Measurements from ENCODE around the gene CELF6.
A peak's percentile ranks its signal among the peaks of the same experiment; 100 is the strongest.

CELF6 gene

GRCh38 chr15:72272213-72272996 is 47.6 kb downstream of the CELF6 start, which contains the start of gene PARP6:
TSS of gene PARP6 (minus strand) at chr15:72272554. CDS start at chr15:72267477, 5,077 bp downstream.
- Histone ChIP-seq H3K36me3 (ENCODE audit: insufficient read depth, low read length) (peaks cover 25% of the 10 kb centered on the region), H3K27me3 (ENCODE audit: insufficient read depth, low read length) (peaks cover 16% of the 10 kb centered on the region), H3K4me3 (ENCODE audit: low read length) (peak within 1 kb of the TSS; percentile 77), H3K27ac (ENCODE audit: low read depth, low read length) (peak within 1 kb of the TSS; percentile 77; the same call in 1 of the 2 replicates), H3K9ac (ENCODE audit: low read depth, low read length) (peak within 1 kb of the TSS; percentile 83), H3K9me3 (ENCODE audit: insufficient read depth, low read depth, low read length) (no peaks in the 10 kb centered on the region), H3K4me1 (ENCODE audit: insufficient read depth, low read length) (0 out of 2 replicates have a peak, but pooled peaks cover 11% of the 10 kb centered on the region)
- under 1% methylated on average over 82 of the region's 82 CpGs for WGBS

- Histone ChIP-seq H3K36me3 (ENCODE audit: insufficient read depth, low read length) (peaks cover 31% of the 10 kb centered on the region), H3K27me3 (ENCODE audit: insufficient read depth, low read length) (peaks cover 16% of the 10 kb centered on the region), H3K4me3 (ENCODE audit: low read length) (peak overlapping the region; percentile 77), H3K9me3 (ENCODE audit: insufficient read depth, low read depth, low read length) (no peaks in the 10 kb centered on the region), H3K27ac (ENCODE audit: low read depth, low read length) (peak overlapping the region; percentile 77; the same call in 1 of the 2 replicates), H3K9ac (ENCODE audit: low read depth, low read length) (peak overlapping the region; percentile 83), H3K4me1 (ENCODE audit: insufficient read depth, low read length) (0 out of 2 replicates have a peak, but pooled peaks cover 11% of the 10 kb centered on the region)
- WGBS, result 6% methylated on average over 13 of the region's 13 CpGs
Observed at GRCh38 chr15:72271895-72272212, 48.1 kb downstream of the CELF6 start.

GRCh38 chr15:72271221-72271620 is 48.7 kb downstream of the CELF6 start:
- H3K4me3 ChIP-seq (ENCODE audit: low read length), result peak overlapping the region; percentile 77
- peaks cover 13% of the 10 kb centered on the region; the same call in 1 of the 2 replicates for H3K27me3 ChIP-seq (ENCODE audit: insufficient read depth, low read length)
- no peak overlapping the region for H3K27ac ChIP-seq (ENCODE audit: low read depth, low read length)
- H3K9ac ChIP-seq (ENCODE audit: low read depth, low read length), result no peak overlapping the region; the same call in 1 of the 2 replicates
- 0 out of 2 replicates have a peak, but pooled peaks cover 11% of the 10 kb centered on the region for H3K4me1 ChIP-seq (ENCODE audit: insufficient read depth, low read length)
- WGBS, result 100% methylated on average over 3 of the region's 4 CpGs
- H3K36me3 ChIP-seq (ENCODE audit: insufficient read depth, low read length), result peaks cover 37% of the 10 kb centered on the region
- H3K9me3 ChIP-seq (ENCODE audit: insufficient read depth, low read depth, low read length), result no peaks in the 10 kb centered on the region

GRCh38 chr15:72269739-72270138 is 50.2 kb downstream of the CELF6 start:
- Histone ChIP-seq H3K27me3 (ENCODE audit: insufficient read depth, low read length) (peaks cover under 1% of the 10 kb centered on the region; the same call in 1 of the 2 replicates), H3K4me3 (ENCODE audit: low read length) (no peak overlapping the region), H3K4me1 (ENCODE audit: insufficient read depth, low read length) (0 out of 2 replicates have a peak, but pooled peaks cover 11% of the 10 kb centered on the region), H3K9me3 (ENCODE audit: insufficient read depth, low read depth, low read length) (no peaks in the 10 kb centered on the region), H3K36me3 (ENCODE audit: insufficient read depth, low read length) (peaks cover 52% of the 10 kb centered on the region), H3K27ac (ENCODE audit: low read depth, low read length) (no peak overlapping the region), H3K9ac (ENCODE audit: low read depth, low read length) (no peak overlapping the region)
- WGBS, result over 99% methylated on average over 4 of the region's 4 CpGs

- Histone ChIP-seq H3K36me3 (ENCODE audit: insufficient read depth, low read length) (peaks cover 91% of the 10 kb centered on the region), H3K9ac (ENCODE audit: low read depth, low read length) (no peak overlapping the region), H3K4me1 (ENCODE audit: insufficient read depth, low read length) (no peaks in the 10 kb centered on the region), H3K27me3 (ENCODE audit: insufficient read depth, low read length) (no peaks in the 10 kb centered on the region), H3K9me3 (ENCODE audit: insufficient read depth, low read depth, low read length) (no peaks in the 10 kb centered on the region), H3K27ac (ENCODE audit: low read depth, low read length) (no peak overlapping the region), H3K4me3 (ENCODE audit: low read length) (no peak overlapping the region)
- WGBS, result 93% methylated on average over 4 of the region's 5 CpGs
Observed at GRCh38 chr15:72265031-72265430, 54.9 kb downstream of the CELF6 start.

- Histone ChIP-seq H3K27me3 (ENCODE audit: insufficient read depth, low read length) (no peaks in the 10 kb centered on the region), H3K9ac (ENCODE audit: low read depth, low read length) (no peak overlapping the region), H3K4me3 (ENCODE audit: low read length) (no peak overlapping the region), H3K9me3 (ENCODE audit: insufficient read depth, low read depth, low read length) (no peaks in the 10 kb centered on the region), H3K36me3 (ENCODE audit: insufficient read depth, low read length) (peaks cover 96% of the 10 kb centered on the region), H3K27ac (ENCODE audit: low read depth, low read length) (no peak overlapping the region), H3K4me1 (ENCODE audit: insufficient read depth, low read length) (no peaks in the 10 kb centered on the region)
- WGBS, result 92% methylated on average over 7 of the region's 10 CpGs
Observed at GRCh38 chr15:72252663-72253299, 67.2 kb downstream of the CELF6 start.

GRCh38 chr15:72249142-72249810 is 70.7 kb downstream of the CELF6 start:
- Histone ChIP-seq H3K36me3 (ENCODE audit: insufficient read depth, low read length) (peaks cover 73% of the 10 kb centered on the region), H3K27me3 (ENCODE audit: insufficient read depth, low read length) (peaks cover 20% of the 10 kb centered on the region), H3K27ac (ENCODE audit: low read depth, low read length) (no peak overlapping the region), H3K4me3 (ENCODE audit: low read length) (no peak overlapping the region), H3K4me1 (ENCODE audit: insufficient read depth, low read length) (no peaks in the 10 kb centered on the region), H3K9me3 (ENCODE audit: insufficient read depth, low read depth, low read length) (no peaks in the 10 kb centered on the region), H3K9ac (ENCODE audit: low read depth, low read length) (no peak overlapping the region)
- 91% methylated on average over 3 of the region's 3 CpGs for WGBS

- no peaks in the 10 kb centered on the region for H3K9me3 ChIP-seq (ENCODE audit: insufficient read depth, low read depth, low read length)
- no peak overlapping the region for H3K4me3 ChIP-seq (ENCODE audit: low read length)
- no peak overlapping the region for H3K27ac ChIP-seq (ENCODE audit: low read depth, low read length)
- H3K9ac ChIP-seq (ENCODE audit: low read depth, low read length), result no peak overlapping the region
- peaks cover 2% of the 10 kb centered on the region; the same call in 1 of the 2 replicates for H3K4me1 ChIP-seq (ENCODE audit: insufficient read depth, low read length)
- WGBS, result 92% methylated on average over 1 of the region's 1 CpG
- peaks cover 28% of the 10 kb centered on the region for H3K27me3 ChIP-seq (ENCODE audit: insufficient read depth, low read length)
- peaks cover 70% of the 10 kb centered on the region for H3K36me3 ChIP-seq (ENCODE audit: insufficient read depth, low read length)
Observed at GRCh38 chr15:72248514-72248913, 71.4 kb downstream of the CELF6 start.

- Histone ChIP-seq H3K36me3 (ENCODE audit: insufficient read depth, low read length) (peaks cover 44% of the 10 kb centered on the region), H3K9me3 (ENCODE audit: insufficient read depth, low read depth, low read length) (no peaks in the 10 kb centered on the region), H3K27ac (ENCODE audit: low read depth, low read length) (no peak overlapping the region), H3K27me3 (ENCODE audit: insufficient read depth, low read length) (peaks cover 72% of the 10 kb centered on the region), H3K9ac (ENCODE audit: low read depth, low read length) (no peak overlapping the region), H3K4me3 (ENCODE audit: low read length) (no peak overlapping the region), H3K4me1 (ENCODE audit: insufficient read depth, low read length) (peaks cover 18% of the 10 kb centered on the region; the same call in 1 of the 2 replicates)
- WGBS, result 13% methylated on average over 2 of the region's 2 CpGs
Observed at GRCh38 chr15:72242775-72243370, 77.1 kb downstream of the CELF6 start.

- Histone ChIP-seq H3K9me3 (ENCODE audit: insufficient read depth, low read depth, low read length) (no peaks in the 10 kb centered on the region), H3K4me3 (ENCODE audit: low read length) (no peak overlapping the region), H3K27me3 (ENCODE audit: insufficient read depth, low read length) (peaks cover 81% of the 10 kb centered on the region), H3K27ac (ENCODE audit: low read depth, low read length) (no peak overlapping the region), H3K9ac (ENCODE audit: low read depth, low read length) (no peak overlapping the region), H3K36me3 (ENCODE audit: insufficient read depth, low read length) (peaks cover 35% of the 10 kb centered on the region), H3K4me1 (ENCODE audit: insufficient read depth, low read length) (peaks cover 34% of the 10 kb centered on the region; the same call in 1 of the 2 replicates)
Observed at GRCh38 chr15:72239652-72240051, 80.3 kb downstream of the CELF6 start.

Data from HUES64 (cell line).